SK-N-MC (cell line): ENCODE data around the gene TNFRSF6B.

Experiments used
- EZH2 ChIP-seq: fragments of 200-600 bp; sonication (generic); IDR thresholded peaks from one replicate; pipeline ENCODE4 v1.6.1; 2017; ENCODE audit warnings: antibody characterized with exemption
- FOXP2 ChIP-seq: optimal IDR thresholded peaks from 2 replicates; pipeline ENCODE3; 2011; ENCODE audit warnings: mild to moderate bottlenecking, moderate library complexity; ENCODE audit not compliant: insufficient read depth; ENCODE audit errors: extremely low read length, control extremely low read depth
- POLR2AphosphoS5 ChIP-seq: IDR thresholded peaks from 2 replicates; pipeline ENCODE4 v1.6.1; 2012; ENCODE audit warnings: mild to moderate bottlenecking, low read depth, low read length, borderline replicate concordance

GRCh38 chr20:63679799-63680305, 16.6 kb upstream of the TNFRSF6B start:
- TF ChIP-seq EZH2 (no peak), POLR2AphosphoS5 (no peak), FOXP2 (no peak)
